Skin epidermis (tissue), 12 donors: ENCODE measurements around the gene A1CF.

Experiments
- H3K27ac ChIP-seq, 21 experiments: fragments of 200-600 bp; sonication (generic) in 11 of 21; one replicate each; pipeline ENCODE4 v1.5.0; 2020; ENCODE audit warnings: mild to moderate bottlenecking in 3 of 21, inconsistent platforms in 2 of 21, moderate library complexity in 2 of 21
- H3K4me3 ChIP-seq, 7 experiments: fragments of 200-600 bp; sonication (generic) in 2 of 7; one replicate each; pipeline ENCODE4 v1.5.0; 2020; ENCODE audit warnings: inconsistent platforms in 2 of 7, mild to moderate bottlenecking in 2 of 7, moderate library complexity in 1 of 7

The A1CF gene

GRCh38 chr10:50866317-50866716 lies 19.1 kb downstream of the A1CF start:
- no peak overlapping the region for H3K4me3 ChIP-seq
- H3K27ac ChIP-seq: no peak overlapping the region

DNA sequence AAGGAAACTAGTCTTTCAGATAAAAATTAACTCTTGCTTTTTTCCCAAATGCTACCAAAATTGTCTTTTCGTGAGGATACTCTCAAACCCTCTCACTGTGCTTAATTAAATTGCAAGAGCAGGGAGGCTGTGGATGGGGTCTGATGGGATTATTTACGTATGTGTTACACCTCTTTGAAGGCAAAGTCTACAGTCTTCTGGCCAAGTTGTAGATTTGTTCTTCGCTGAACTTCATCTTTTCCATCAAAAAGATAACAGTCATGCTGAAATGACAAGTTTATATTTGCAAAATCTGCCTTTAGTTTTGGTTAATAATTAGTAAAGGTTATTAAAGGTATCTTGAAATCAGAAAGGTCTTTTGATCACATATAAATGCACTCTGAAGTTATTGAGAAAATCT lies 22.7 kb downstream of the A1CF start:
- Histone ChIP-seq H3K27ac (no peak overlapping the region), H3K4me3 (no peak overlapping the region)

DNA sequence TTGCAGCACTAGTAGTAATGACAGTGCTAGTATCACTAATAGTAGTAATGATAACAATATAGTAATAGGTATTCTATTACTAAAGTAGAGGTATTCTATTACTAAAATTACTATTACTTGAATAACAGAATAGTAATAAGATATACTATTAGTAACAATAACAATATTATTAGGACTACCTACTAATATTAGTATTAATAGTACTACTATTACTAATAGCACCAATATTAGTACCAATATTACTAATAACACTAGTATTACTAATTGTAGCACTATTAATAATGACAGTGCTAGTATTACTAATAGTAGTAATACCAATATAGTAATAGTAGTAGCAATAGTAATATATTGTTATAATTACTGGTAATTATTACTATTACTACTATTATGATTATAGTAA lies 24.1 kb downstream of the A1CF start:
- Histone ChIP-seq H3K27ac (no peak overlapping the region), H3K4me3 (no peak overlapping the region)

DNA sequence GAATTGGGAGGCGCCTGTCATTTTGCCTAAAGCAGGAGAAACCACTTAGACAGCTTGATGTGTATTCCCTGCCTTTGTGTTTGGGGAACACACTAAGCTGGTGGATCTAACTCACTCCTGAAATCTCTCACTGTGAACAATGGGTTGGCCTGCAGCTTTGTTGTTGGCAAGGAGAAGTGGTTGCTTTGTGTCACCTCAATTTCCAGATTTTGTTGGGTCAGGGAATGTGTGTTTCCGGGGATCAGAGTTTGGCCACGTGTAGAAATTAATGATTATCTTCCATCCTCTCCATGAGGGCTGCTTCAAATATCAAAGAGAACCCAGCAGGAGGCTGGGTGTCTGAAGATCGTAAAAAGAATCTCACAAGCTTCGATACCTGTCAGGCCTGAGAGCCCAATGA lies 27.8 kb downstream of the A1CF start:
- Histone ChIP-seq H3K4me3 (no peak overlapping the region), H3K27ac (no peak overlapping the region)

DNA sequence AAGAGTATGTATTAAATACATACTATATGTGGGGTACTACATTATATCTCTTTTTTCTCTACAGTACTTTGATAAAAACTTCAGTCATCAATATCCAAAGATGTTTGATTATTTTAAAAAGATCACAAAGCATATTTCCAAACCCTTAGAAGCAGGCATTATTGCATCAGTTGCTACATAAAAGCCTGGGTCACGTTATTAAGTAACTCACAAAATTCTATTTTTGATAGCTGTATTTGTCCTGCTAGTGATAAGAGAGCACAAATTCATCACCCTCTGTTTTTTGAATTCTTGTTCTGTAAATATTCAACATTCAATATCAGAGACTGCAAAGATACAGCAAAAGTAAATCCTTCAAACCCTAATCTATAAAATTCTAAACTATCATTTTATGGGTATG lies 30.0 kb downstream of the A1CF start:
- no peak overlapping the region for H3K27ac ChIP-seq
- H3K4me3 ChIP-seq: no peak overlapping the region

- Histone ChIP-seq H3K4me3 (no peak overlapping the region), H3K27ac (no peak overlapping the region)
These were observed 30.4 kb downstream of the A1CF start for GRCh38 chr10:50855015-50855414.

- Histone ChIP-seq H3K27ac (no peak overlapping the region), H3K4me3 (no peak overlapping the region)
These were observed 31.9 kb downstream of the A1CF start for GRCh38 chr10:50853557-50853956.

GRCh38 chr10:50851884-50852671 lies 33.3 kb downstream of the A1CF start:
- Histone ChIP-seq H3K4me3 (no peak overlapping the region), H3K27ac (no peak overlapping the region)

- Histone ChIP-seq H3K4me3 (no peak overlapping the region), H3K27ac (no peak overlapping the region)
These were observed 34.7 kb downstream of the A1CF start for GRCh38 chr10:50850578-50851230.

GRCh38 chr10:50846753-50847152 lies 38.7 kb downstream of the A1CF start:
- no peak overlapping the region for H3K27ac ChIP-seq
- no peak overlapping the region for H3K4me3 ChIP-seq

DNA sequence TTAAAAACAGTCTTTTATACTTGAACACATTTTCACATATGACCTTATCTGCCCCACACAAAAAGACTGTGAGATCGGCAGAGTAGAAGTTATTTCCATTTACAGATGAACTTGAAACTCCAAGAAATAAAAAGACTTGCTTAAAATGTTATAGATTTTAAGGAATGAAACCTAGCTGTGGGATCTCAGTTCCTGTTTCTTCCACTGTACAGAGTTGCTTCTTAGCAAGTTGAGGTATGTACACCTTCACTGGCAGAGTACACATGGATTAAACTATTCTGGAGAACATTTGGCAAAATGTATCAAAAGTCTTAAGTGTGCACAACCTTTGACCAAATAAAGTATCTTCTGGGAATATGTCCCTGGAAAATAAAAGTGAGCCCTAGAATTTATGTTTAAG lies 48.3 kb downstream of the A1CF start:
- Histone ChIP-seq H3K27ac (no peak overlapping the region), H3K4me3 (no peak overlapping the region)

DNA sequence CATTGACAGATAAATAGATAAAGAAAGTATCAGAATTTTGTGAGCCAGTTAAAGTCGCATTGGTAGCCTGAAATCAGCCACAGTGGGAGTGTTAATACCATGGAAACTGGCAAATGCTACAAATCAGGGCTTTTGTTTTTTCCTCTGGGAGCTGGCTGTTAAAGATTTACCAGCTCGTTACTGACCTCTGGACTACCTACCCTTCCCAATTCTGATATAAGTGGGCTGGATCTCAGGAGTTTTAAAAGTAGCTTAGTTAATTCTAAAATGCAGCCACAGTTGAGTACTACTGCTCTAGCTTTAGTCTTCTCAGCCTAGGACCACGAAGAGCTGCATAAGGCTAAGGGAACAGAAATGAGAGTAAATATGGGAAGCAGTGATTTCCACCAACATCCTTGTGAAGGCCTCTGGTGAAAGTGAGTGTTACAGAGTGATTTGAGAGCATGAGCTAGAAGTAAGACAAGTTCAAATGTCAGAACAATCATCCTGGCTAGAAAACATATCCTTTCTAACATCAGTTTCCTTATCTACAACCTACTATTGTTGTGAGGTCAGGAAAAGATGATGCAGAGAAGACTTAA lies 53.2 kb downstream of the A1CF start:
- Histone ChIP-seq H3K4me3 (no peak overlapping the region), H3K27ac (no peak overlapping the region)

GRCh38 chr10:50830066-50830465 lies 55.4 kb downstream of the A1CF start:
- Histone ChIP-seq H3K27ac (no peak overlapping the region), H3K4me3 (no peak overlapping the region)

DNA sequence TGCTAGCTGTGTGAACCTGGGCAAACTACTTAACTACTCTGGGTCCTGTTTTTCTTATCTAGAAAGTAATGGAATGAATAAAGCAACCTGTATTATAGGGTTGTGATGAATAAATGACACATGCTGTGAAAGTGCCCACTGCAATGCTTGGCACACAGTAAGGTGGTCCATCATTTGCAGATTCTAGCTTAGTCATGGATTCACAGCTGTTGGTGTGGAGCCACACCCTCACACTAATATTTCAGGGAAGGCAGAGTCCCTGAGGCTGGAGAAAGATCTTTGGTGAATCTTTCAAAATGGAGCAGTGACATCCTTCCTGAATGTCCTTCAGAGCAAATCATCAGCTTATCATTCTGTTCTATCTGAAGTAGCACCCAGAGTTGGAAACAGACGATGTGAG lies 60.6 kb downstream of the A1CF start:
- no peak overlapping the region for H3K4me3 ChIP-seq
- H3K27ac ChIP-seq: no peak overlapping the region

DNA sequence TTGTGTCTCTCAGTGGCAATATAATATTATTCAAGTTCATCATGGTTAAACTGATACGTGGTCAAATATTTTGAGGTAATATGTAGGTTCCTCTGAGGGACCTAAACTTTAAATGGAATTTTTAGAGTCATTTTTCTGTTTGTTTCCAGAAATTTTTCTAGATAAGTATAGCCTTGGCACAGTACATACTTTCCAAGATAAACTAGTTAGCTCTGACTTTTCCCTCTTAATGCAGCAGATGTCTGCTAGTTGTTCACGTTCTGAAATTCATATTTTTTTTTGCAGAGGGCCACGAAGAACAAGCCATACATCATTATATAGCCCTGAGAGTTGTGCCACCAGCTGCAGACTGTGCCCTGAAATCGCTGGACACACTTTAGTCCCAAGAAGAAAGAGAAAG lies 61.6 kb downstream of the A1CF start:
- Histone ChIP-seq H3K27ac (no peak overlapping the region), H3K4me3 (no peak overlapping the region)

- no peak overlapping the region for H3K27ac ChIP-seq
- H3K4me3 ChIP-seq: no peak overlapping the region
These were observed 75.8 kb downstream of the A1CF start for GRCh38 chr10:50809596-50809995.

- peak overlapping the region in 4 of 21 experiments; percentile 11 to 71 (median 20) for H3K27ac ChIP-seq
These were observed 77.3 kb downstream of the A1CF start for GRCh38 chr10:50807851-50808776.

DNA sequence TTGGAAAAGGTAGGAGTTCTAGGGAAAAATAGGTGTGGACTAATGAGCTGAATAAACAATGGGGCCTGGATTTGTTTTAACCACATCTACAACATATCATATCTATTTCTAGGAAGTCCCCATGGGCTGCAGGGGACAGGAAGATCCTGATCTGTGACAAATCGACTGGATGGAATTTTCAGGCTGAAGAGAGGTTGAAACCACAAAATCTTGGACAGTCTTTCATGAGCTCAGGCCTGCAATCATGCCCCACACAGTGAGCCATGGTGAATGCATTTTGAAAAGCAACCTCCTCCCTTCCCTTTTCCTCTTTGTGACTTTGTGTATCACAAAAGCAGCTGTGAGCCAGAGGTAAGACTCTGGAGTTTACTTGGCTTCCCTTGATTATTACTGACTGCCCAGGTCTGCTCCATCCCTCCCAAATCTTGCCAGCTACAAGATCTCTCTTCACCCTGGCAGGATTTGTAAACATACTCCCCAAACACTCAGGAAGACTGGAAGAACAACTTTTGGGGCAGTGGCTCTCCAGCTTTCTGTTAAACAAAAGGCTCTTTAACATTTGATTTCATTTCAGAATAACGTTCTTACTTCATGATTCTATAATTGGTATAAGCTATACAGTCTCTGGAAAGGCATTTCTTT lies 79.3 kb downstream of the A1CF start:
- no peak overlapping the region for H3K27ac ChIP-seq
- H3K4me3 ChIP-seq: no peak overlapping the region

More at GRCh38 chr10:50807851-50808776, 77.3 kb downstream of the A1CF start:
- H3K4me3 ChIP-seq: no peak overlapping the region

DNA sequence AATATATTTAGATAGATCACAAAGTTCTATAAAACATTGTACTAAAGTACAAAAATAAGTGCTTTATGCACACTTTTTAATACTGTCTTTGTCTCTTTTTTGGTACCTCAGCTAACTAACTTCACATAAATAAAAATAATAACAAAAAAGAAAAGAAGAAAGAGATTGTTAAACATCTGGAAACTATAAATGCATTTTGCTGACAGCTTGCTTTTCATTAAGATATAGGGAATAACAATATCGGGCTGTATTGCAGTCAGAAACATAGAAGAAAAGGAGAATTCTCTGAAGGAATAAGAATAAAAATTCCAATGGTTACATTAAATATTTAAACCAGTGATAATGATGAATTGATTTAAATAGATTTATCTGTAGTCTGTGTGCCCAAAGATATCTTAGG lies 85.8 kb downstream of the A1CF start:
- no peak overlapping the region for H3K27ac ChIP-seq
- H3K4me3 ChIP-seq: no peak overlapping the region

- H3K27ac ChIP-seq: no peak overlapping the region
- H3K4me3 ChIP-seq: no peak overlapping the region
These were observed 87.1 kb downstream of the A1CF start for GRCh38 chr10:50798297-50798696.
